HG02623 (cell line): ENCODE measurements around the gene ALS2CL.

Experiments
- ATAC-seq: cut with Tn5 transposase; IDR thresholded peaks from one replicate; pipeline ENCODE4 v1.9.1; 2021; ENCODE audit warnings: moderate library complexity; ENCODE audit not compliant: unreplicated experiment

Gene ALS2CL

DNA sequence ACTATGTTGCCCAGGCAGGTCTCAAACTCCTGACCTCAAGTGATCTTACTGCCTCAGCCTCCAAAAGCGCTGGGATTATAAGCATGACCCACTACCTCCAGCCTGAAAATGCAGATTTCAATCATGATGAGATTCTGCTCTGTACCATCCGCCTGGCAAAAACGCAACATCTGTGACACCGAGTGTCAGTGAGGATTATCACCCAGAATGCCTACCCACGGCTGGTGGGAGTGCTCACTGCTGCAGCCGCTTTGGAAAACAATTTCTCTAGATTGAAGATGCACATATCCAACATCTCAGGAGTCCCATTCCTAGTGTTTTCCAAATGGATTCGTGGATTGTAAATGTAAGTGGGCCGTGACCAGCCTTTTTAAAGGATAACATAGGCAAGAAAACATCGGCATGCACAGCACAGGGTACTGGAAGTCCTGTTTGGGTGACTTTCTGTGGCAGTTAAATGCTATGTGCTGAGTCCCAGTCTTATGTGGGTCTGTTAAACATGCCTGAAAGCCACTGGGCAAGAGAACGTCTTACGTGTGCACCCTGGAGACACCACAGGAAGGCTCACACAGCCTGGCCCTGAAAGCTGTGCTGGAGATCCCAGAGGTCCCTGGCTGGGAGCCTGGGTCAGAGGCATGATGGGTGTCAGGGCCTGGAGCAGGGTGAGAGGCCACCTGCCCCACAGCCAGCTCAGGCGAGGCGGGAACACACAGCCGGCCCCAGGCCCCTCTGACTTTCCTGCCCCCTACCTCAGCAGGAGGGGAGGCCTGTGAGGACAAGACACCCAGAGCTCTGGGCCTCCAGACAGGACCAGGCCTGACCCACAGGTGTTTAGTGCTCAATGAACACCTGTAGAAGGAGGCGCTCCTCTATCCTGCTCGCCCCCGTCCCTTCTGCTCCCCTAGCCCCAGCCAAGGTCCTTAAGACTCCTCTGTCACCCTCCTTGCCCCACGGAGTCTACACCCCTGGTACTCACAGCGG, 23.3 kb upstream of the ALS2CL start:
- ATAC-seq: no peak

DNA sequence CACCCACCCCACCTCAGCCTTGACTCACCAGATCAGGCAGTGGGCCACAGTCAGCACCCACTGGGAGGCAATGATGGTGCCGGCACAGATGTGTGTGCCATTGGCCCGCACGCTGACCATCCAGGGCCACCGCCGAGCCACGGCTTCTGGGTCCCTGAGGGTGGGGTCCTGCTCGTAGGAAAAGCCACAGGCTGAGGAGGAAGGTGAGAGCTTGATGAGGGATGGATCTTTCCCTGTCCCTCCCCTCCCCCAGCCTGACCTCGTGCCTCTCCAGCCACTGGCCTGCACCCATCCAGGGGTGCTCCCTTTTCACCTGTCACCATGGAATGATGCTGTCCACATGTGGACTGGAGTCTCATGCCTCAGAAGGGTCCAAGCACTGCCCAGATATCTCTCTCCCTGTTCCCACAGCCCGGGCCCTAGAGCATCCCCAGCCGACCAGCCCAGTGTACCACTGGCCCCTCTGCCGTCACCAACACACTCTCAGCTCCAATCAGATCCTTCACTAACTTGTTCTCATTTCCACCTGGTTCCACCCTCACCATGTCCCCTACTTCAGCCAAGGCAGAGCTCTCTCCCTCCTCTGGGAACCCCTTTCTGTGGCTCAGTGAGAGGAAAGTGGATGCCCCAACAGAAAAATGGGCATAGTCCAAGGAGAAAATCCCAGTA, 22.2 kb upstream of the ALS2CL start:
- ATAC-seq: no peak

DNA sequence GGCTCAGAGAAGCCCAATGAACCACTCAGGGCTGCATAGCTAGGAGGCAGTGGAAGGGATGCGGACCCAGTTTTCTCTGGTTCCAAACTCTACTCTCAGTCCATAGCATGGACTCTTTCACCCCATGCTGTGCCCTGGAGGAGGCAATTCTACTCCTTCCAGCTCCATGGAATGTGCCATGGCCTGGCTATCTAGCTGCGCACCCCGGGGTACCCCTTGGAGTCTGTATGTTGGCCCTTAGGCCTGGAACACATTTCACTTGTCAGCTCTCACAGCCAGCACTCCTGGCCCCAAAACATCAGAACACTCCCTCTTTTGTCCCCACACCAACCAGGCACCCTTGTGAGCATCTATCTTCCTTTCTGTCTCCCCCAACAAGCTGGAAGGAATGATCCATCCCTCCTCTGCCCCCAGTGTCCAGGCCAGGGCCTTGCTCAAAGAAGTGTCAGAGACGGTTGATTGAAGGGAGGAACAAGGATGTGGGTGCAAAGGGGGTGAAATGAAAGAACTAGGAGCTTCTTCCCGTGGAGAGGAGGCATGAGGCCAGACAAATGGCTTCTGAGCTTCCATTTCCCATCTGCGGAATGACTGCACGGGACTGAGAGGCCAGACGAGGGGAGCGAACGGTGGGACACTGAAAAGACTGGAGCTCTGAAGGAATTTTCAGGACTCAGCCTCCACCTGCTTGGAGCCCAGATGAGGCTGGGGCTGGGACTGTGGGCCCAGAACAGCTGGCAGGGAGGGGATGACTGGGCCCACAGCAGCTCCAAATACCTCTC, 21.4 kb upstream of the ALS2CL start:
- no peak for ATAC-seq

DNA sequence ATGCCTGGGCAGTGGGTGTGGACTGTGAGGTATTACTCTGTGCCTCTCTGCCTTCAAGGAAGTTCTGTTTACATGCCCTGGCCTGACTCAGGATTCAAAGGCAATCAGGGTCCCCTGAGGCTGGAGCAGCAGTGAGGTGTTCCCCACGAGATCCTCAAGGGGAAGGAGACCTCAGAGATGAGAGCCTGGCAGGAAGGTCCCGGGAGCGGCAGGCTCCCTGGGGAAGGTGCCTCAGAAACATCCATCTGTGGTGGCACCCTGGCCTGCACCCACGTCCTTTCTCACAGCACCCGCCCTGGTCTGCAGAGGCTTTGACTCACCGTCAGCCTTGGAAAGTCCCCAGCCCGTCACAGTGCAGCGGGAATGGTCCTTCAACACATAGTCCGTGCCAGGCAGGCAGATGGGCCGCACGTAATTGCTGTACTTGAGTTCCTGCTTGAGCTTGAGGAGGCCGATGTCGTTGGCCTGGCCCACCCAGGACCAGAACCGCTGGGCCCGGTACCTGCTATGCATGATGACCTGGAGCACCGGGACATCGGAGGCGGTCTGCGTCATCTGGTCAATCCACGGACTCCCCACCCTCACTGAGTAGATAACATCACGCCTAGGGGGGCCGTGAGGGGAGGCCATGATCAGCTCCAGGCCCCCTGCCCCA, 20.5 kb upstream of the ALS2CL start:
- no peak for ATAC-seq

DNA sequence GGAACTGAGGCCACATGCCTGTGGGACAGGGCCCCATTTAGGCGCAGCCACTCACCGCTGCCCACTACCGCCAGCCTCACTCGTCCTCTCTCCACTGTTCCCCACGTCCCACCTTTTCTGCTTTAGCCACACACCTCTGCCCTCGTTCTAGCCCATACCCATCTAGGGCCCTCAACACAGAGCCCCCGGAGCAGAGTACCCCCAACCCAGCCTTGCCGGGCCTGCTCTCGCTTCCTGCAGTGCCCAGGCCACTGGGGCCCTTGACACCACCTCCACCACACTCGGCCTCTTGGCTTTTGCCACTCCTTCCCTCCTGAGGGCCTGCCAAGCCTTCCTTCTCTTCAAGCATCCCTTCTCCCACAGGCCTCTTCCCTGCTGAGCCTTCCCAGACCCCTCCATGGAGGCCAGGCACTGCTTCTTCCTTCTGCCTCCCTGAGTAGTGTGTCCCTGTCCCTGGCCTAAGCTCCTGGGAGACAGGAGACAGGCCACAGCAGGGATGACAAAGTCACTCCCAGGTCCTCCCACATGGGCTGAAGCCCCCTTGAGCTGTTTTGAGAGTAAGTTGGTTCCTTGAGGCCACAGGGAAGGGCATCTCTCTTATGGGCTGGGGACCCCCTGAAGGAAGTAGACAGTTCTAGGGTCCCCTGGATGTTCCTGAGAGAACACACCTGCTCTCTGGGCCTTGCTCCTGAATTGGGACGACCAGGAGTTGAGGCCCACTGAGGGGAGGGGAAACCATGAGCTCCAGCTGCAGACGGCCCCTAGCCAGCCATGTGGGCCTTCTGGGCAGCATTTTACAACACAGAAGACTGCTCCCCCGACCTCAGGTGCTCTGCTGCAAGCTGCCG, 19.8 kb upstream of the ALS2CL start:
- no peak for ATAC-seq

DNA sequence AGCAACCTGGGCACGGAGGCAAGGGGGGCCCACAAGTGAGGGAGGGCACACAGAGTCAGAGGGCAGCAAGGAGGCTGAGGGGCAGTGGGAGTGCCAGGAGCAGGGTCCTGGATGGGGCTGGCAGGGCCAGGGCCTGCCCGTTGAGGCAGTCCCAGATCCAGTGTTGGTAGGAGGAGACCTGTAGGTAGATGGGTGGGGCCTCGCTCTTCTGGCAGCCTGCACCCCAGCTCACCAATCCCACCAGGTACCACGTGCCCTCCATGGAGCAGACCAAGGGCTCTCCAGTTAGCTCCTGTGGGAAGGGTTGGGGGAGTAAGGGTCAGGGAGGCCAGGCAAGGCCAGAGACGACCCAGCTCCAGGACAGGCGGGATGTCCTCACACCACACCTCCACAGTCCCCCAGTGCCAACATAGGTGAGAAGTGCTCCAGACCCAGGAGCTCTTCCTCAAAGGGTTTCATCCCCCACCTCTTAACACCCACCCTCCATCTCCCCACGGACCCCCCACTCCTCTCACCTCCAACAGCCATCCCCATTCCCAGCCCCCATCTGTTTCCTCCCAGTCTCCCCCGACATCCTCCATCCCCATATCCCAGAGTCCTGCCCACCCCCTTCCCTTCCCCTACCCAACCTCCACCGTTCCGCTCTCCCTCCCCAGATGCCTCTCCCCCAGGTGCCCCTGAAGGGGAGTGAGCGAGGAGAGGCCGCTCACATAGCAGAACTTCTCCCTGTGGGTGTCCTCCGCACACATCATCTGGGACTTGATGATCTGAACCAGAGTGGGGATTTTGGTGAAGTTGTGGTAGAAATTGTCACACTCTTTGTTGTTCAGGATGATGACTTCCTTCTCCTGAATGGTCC, 18.9 kb upstream of the ALS2CL start:
- no peak for ATAC-seq

DNA sequence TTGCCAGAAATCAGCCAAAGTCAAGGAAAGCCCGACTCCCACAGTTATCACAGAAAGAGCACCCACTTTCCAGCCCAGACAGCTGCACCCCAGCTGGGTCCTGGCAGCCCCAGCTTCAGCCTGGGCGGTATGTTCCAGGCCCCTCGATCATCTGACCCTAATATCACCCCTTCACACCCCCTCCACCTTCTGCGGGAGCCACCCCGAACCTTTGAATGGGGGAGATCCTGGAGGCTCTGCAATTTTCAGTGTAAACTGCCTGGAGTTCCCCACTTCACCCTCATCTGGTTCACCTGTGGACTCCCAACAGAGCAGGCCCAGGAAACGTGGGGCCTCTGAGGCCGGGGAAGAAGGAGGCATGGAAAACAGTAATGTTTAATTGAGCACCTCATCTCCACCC, 18.3 kb upstream of the ALS2CL start:
- ATAC-seq: no peak

DNA sequence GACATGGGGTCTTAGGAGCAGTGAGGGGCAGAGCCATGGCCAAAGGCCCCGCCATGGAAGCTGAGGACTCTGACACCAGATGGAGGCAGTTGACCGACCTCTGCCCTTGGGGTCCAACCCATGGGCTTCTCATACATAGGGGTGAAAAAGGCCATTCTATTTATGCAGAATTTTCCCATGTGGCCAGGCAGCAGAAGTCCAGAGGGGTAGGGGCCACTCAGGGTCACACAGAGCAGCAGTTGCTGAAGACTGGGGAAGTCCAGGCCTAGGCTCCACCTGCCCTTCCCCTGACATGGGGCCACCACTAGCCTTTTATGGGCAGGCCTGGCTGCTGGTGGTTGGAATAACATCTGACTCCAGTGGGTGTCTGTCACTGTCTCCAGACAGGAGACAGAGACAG, 17.8 kb upstream of the ALS2CL start:
- no peak for ATAC-seq

DNA sequence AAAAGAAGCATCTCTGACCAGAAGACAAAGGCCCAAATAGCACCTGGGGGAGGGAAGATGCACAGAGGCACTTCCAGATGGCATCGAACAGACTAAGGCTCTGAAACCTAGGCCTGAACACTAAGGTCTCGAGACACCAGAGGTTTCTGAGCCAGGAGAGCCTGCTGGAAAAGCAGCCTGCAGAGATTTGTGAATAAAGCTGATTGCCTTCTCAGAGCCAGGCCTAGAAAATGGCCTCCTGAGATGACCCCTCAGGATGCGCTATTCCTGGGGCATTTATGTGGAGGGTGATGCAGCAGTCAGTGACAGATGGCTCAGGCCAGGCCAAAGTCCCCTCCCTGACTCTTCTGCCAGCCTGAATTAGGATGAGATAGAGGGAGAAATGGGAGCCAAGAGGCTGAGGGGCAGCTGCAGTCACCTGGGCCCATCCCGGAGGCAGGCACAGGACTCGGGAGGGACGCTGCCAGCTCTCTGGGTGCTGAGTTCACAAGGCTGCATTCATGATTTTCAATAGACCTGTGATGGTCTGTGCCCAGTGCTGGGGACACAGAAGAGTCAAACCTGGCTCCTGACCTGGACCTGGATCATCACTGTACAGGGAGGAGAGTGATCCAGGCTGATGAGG, 17.3 kb upstream of the ALS2CL start:
- ATAC-seq: no peak

DNA sequence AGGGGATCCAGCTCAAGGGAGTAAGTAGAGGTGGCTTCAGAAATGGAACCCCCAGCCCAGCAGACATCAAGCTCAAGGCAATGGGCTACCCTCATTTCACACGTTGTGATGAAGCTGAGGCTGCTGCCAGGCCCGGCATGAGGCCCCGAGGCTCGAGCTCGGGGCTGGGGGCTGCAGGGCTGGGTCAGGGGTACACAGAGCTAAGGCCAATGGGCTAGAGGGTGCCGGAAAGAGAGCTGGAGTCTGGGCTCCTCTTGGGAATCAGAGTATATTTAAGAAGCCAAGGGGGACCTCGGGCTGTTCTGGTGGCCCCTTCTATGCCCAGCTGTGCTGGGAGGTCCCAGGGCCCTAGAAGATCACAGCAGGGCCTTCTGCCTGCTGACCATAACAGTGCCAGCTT, 16.8 kb upstream of the ALS2CL start:
- no peak for ATAC-seq

DNA sequence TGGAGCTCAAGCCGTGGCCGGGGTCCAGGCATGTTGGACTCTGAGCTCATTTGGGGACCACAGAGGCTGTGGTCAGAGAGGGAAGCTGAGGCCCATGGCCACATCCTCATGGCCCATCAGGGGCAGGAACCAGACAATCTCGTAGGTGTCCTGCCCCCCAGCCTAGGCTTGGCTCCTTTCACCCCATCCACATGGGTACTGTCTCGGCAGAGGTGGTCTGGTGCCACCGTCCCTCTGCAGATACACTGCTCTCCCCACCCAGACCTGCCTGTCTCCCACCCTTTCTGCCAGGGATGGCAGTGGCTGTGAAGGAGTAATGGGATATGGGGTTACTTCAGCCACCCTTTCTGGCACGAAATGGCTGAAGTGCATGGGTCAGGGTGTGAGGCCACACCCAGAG, 16.2 kb upstream of the ALS2CL start:
- ATAC-seq: no peak

DNA sequence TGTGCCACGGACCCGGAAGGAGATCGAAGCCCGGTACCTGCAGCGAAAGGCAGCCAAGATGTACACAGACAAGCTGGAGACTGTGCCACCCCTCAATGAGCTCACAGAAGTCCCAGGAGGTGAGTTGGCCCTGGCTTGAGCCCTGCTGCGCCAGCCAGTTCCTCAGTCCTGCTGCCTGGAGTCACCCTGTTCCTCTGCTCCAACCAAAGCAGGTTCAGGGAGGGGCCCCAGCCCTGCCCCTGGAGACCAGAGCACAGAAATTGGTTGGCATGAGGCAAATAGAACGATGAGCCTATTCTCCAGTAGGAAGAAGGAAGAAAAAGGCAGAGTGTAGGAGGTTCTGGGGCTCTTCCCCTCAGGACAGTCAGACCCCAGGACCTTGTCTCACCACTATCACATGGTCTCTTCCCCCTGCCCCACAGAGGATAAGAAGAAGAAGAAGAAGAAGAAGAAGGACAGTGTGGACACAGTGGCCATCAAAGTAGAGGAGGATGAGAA, 15.7 kb upstream of the ALS2CL start:
- ATAC-seq: no peak

DNA sequence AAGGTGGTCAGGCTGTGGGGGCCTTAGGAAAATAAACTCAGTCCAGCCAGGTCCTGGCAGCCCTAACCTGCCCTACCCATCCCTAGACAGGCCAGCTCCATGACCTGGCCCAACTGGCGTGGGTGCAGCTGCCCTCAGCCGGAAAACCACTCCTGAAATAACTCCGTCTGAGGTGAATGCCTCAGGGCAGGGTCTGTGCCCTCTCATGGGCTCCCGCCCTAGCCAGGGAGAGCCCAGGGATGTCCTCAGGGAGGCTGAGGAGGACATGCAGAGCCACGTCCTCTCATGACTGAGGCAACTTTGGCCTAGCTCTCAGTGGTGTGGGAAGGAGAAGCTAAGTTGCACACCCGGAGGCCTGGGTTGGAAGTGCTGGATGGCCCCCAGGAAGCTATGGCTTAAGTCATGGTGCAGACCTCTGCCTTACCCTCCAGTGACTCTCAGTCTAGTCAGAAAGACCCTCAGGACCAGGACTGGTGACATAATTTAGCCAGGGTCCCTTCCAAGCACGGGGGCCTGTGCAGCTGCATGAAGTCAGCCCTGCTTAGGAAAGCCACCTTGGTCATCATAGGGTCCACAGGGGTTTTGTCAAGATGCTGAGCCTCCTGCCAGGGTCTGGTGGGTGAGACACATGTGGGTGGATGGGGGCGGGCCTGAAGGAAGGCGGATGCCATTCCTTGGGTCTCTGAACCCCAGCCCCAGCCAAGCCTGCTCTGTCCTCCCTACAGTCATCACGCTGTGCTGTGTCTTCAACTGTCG, 15.1 kb upstream of the ALS2CL start:
- ATAC-seq: no peak

DNA sequence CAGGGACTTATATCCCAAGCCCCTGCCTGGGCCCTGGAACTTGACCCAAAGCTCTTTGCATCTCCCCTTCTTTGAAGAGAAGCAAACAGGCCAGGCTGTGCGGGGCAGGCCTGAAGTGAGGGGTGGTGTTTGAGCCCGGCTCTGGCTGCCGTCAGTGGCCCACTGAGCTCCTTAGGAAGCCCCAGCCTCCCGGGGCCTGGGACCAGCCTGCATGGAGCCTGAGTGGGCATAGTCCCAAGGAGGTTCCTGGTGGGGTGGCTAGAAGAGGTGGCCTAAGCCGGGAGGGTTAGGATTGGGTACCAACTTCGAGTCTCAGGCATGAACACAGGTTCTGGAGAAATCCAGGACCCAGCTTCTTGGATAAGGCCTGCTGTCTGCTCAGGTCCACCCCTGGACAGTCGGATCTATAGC, 14.1 kb upstream of the ALS2CL start:
- no peak for ATAC-seq

DNA sequence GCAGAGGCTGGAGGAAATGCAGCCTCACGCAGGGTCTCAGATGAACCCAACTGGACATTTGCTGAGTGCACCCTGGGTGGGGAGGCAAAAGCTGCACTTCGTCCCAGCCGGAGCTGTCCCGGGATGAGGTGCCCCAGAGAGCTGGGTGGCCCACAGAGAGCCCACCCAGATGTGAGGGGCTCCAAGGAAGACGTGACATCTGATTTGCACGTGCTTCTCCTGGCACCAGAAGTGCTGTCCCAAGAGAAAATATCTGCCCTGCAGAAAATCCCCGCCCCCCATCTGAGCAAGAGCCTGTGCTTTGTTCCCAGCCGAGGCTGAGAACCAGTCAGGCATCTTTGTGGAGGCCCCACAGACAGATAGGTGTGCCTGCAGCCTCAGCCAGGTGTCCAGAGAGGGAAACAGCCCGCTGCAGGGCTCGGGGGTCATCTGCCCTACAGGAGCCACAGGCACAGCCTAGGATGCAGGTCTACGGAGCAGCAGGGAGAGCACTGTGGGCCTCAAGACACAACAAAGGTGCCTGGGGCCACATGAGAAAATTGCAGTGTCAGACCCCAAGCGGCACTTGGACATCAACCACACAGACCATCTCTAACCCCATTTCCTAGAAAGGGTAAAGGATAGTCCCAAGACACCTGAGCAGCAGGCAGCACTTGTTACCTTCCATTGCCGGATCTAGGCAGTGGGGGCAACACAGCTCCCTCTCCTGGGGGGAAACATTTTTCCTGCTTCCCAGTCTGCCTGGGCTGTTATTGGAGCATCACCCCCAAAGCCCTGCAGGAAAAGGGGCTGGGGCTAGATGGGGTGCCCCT, 13.5 kb upstream of the ALS2CL start:
- ATAC-seq: no peak

DNA sequence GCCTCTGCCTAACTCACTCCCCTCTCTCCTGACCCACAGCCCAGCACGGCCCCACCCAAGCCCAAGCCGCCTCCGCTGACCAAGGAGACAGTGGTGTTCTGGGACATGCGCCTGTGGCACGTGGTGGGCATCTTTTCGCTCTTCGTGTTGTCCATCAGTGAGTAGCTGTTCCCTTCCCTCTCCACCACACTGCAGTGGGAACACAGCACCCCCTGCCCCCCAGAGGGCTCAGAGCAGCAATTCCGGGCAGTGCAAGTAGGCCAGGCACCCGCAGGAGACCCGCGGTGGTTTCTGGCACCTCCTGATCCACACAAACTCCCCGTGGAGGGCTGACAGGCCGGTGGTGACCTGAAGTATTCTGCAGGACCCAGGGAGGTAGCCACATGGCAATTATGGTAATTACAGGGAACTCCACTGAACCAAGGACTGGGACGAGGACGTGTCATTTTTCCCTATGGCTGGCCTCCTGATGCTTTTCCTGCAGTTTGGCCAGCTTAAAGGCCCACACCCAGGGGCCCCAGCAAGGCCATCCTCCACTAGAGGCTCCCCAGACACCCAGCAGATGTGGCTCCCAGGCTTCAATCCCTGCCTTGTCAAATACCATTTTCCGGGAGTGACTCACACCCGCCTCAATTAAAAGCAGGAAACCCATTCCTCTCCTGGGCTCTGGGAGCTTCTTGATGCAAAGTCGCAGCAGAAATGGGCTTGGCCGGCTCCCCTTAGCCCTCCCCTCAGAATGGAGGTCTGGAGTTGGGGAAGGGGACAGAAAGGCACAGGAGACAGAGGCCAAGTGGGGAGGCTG, 12.5 kb upstream of the ALS2CL start:
- ATAC-seq: no peak
